ENCODE results near the gene ESYT3. TPM values are rescaled to one million over a fixed set of nuclear protein-coding genes. Genes with fewer than 3 reads are reported as not detected.
"Not testable (repeated sequence)": the region's sequence is repeated elsewhere in the genome, so short reads cannot be mapped to it uniquely, and the experiment has no call there.

ESYT3 gene
- total and polyA plus RNA-seq, 2 of the 8 experiments (the other 6 are each of a cell fraction or from before 2014, with no cell fraction given): 4.4 to 7.3 TPM

- H3K23ac ChIP-seq (ENCODE audit: insufficient read length); H3K14ac ChIP-seq (ENCODE audit: insufficient read length); H3K18ac ChIP-seq (ENCODE audit: extremely low read depth, low read length); H3K27ac ChIP-seq (ENCODE audit: low read depth, low read length); H2BK120ac ChIP-seq (replicated peaks; ENCODE audit: low read depth, low read length); H3K79me1 ChIP-seq (ENCODE audit: low read depth, low read length); H3K79me2 ChIP-seq (ENCODE audit: control insufficient read depth in 1 of 2, insufficient read depth in 2 of 2, low read length in 2 of 2); H4K20me1 ChIP-seq (replicated peaks in 1 of 2; ENCODE audit: control insufficient read depth in 1 of 2, insufficient read depth in 2 of 2, low read length in 2 of 2); H2AK5ac ChIP-seq (ENCODE audit: low read depth, low read length); H3K23me2 ChIP-seq (ENCODE audit: low read depth, low read length); H3K36me3 ChIP-seq (ENCODE audit: control insufficient read depth in 2 of 4, insufficient read depth in 4 of 4, low read length in 3 of 4); FAIRE-seq; H3K9me3 ChIP-seq (ENCODE audit: insufficient read depth in 2 of 2, low read depth in 1 of 2, low read length in 1 of 2); H3K4ac ChIP-seq (replicated peaks; ENCODE audit: insufficient read length, low read depth, low read length); H3K56ac ChIP-seq (replicated peaks; ENCODE audit: insufficient read length, low read depth, low read length); H2AFZ ChIP-seq (ENCODE audit: low read length); H3K27me3 ChIP-seq (replicated peaks in 1 of 4; ENCODE audit: control insufficient read depth in 3 of 4, extremely low read depth in 1 of 4, insufficient read depth in 3 of 4, low read length in 3 of 4); H4K91ac ChIP-seq (replicated peaks; ENCODE audit: insufficient read length, low read length); H3K4me2 ChIP-seq (ENCODE audit: insufficient read depth in 1 of 2, low read depth in 2 of 2, low read length in 2 of 2); H2BK12ac ChIP-seq (ENCODE audit: low read depth, low read length); H2BK20ac ChIP-seq (ENCODE audit: low read length); H3K4me3 ChIP-seq (ENCODE audit: extremely low read depth in 1 of 4, insufficient read depth in 2 of 4, low read depth in 3 of 4, low read length in 4 of 4); DNase-seq (ENCODE audit: low read depth in 1 of 2, low spot score in 2 of 2); H2BK5ac ChIP-seq (ENCODE audit: low read depth, low read length); H3K4me1 ChIP-seq (replicated peaks in 1 of 4; ENCODE audit: control insufficient read depth in 3 of 4, insufficient read depth in 4 of 4, low read length in 3 of 4); H3K9ac ChIP-seq (replicated peaks in 1 of 4; ENCODE audit: extremely low read depth in 1 of 4, low read depth in 3 of 4, low read length in 3 of 4); H4K5ac ChIP-seq (ENCODE audit: insufficient read length, low read depth, low read length); H4K8ac ChIP-seq (ENCODE audit: extremely low read depth, insufficient read depth, low read length); H2BK15ac ChIP-seq (ENCODE audit: low read length): not testable (repeated sequence)
- POLR2A ChIA-PET (ENCODE audit: partially characterized antibody): interaction anchor here (0.8 kb wide), 1 partner anchor 15 kb away, joined by 3 read pairs; no protein-coding TSS in a partner anchor
- WGBS, 2 experiments (ENCODE audit: extremely low coverage in 1 of 2, insufficient coverage in 1 of 2, insufficient read length in 1 of 2, insufficient replicate concordance in 2 of 2, low coverage in 1 of 2, low lambda C conversion rate in 2 of 2, missing lambda C conversion rate in 1 of 2): 94% methylated on average over 3 of the region's 3 CpGs; no CpG with 5 or more reads in 1 of the 2 experiments
- CTCF ChIA-PET (ENCODE audit: partially characterized antibody): interaction anchor here (0.7 to 1.2 kb wide), 4 partner anchors 13 to 271 kb away, joined by 3 to 6 read pairs (median 3); no protein-coding TSS in a partner anchor
Observed at GRCh38 chr3:138495638-138496037, 61.2 kb downstream of the ESYT3 start.

Measured in H1 (cell line).